ENCODE data around the gene ALX3. TPM values are rescaled to one million over a fixed set of nuclear protein-coding genes. Genes with fewer than 3 reads are reported as not detected.
A peak's percentile ranks its signal among the peaks of the same experiment; 100 is the strongest.

The ALX3 gene
- total RNA-seq, 1 experiment from 2014 or later: not detected

DNA sequence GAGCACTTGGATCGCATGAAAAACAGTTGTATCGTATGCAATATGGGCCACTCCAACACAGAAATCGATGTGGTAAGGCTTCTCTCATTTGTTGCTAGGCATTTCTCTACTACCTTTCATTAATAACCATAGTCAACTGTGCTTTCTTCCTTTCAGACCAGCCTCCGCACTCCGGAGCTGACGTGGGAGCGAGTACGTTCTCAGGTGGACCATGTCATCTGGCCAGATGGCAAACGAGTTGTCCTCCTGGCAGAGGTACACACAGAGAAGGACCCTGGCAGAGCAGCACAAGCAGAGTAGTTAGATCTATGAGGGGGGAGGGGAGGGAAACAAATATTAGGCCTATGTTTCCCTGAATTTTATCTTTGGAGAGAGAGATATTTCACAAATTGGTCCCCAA lies 52.1 kb downstream of the ALX3 start:
- no peak for DNase-seq
- ChIA-PET POLR2A (ENCODE audit: unreplicated experiment) (no interaction called here), CTCF (no interaction called here)
- BruUV-seq (replicated peaks): no TSS peak
- Histone ChIP-seq H3K4me3 (no peak overlapping the region), H3F3A (ENCODE audit: insufficient read depth, low read depth) (peaks cover 89% of the 10 kb centered on the region), H3K9me3 (ENCODE audit: insufficient read depth, low read depth) (no peaks in the 10 kb centered on the region), H3K79me2 (ENCODE audit: low read depth) (no peaks in the 10 kb centered on the region), H3K27ac (no peak overlapping the region), H3K27me3 (ENCODE audit: insufficient read depth, low read depth) (no peaks in the 10 kb centered on the region), H4K20me1 (ENCODE audit: insufficient read depth) (no peaks in the 10 kb centered on the region), H3K9me2 (ENCODE audit: insufficient read depth) (no peaks in the 10 kb centered on the region), H3K4me1 (replicated peaks; ENCODE audit: insufficient read depth) (peaks cover 16% of the 10 kb centered on the region), H3K36me3 (ENCODE audit: low read depth) (peaks cover 95% of the 10 kb centered on the region), H3K4me2 (no peak overlapping the region), H2AFZ (no peak overlapping the region)
- TF ChIP-seq CTCF (conservative IDR thresholded peaks at IDR 0.05) (no peak), EZH2 (IDR thresholded peaks at IDR 0.05; ENCODE audit: low read depth) (no peak)
- intact Hi-C loops (cut with micrococcal nuclease; ENCODE audit: unreplicated experiment): no loop called here

- CTCF ChIA-PET: no interaction called here
- Histone ChIP-seq H3K4me2 (no peak overlapping the region), H3K9me2 (ENCODE audit: insufficient read depth) (no peaks in the 10 kb centered on the region), H3K4me3 (no peak overlapping the region), H4K20me1 (ENCODE audit: insufficient read depth) (no peaks in the 10 kb centered on the region), H2AFZ (no peak overlapping the region), H3K27ac (peak overlapping the region; percentile 6; the same call in 1 of the 2 replicates), H3K36me3 (ENCODE audit: low read depth) (peaks cover 95% of the 10 kb centered on the region), H3K4me1 (replicated peaks; ENCODE audit: insufficient read depth) (peaks cover 16% of the 10 kb centered on the region), H3K27me3 (ENCODE audit: insufficient read depth, low read depth) (no peaks in the 10 kb centered on the region), H3F3A (ENCODE audit: insufficient read depth, low read depth) (peaks cover 89% of the 10 kb centered on the region), H3K79me2 (ENCODE audit: low read depth) (peaks cover 4% of the 10 kb centered on the region; the same call in 1 of the 2 replicates), H3K9me3 (ENCODE audit: insufficient read depth, low read depth) (no peaks in the 10 kb centered on the region)
- TF ChIP-seq EZH2 (IDR thresholded peaks at IDR 0.05; ENCODE audit: low read depth): no peak
- TF ChIP-seq CTCF (conservative IDR thresholded peaks at IDR 0.05): no peak
- peak in 1 of 2 experiments; percentile 64 for DNase-seq
- POLR2A ChIA-PET (ENCODE audit: unreplicated experiment): no interaction called here
- BruUV-seq (replicated peaks): no TSS peak
- intact Hi-C loops (cut with micrococcal nuclease; ENCODE audit: unreplicated experiment): no loop called here
Measured at GRCh38 chr1:110017792-110018191, 52.7 kb downstream of the ALX3 start.

GRCh38 chr1:110012100-110012780 lies 58.2 kb downstream of the ALX3 start:
- H3K4me2 ChIP-seq: no peak overlapping the region
- H3K9me2 ChIP-seq (ENCODE audit: insufficient read depth): no peaks in the 10 kb centered on the region
- DNase-seq: no peak
- peaks cover 10% of the 10 kb centered on the region for H3K4me1 ChIP-seq (replicated peaks; ENCODE audit: insufficient read depth)
- peaks cover 85% of the 10 kb centered on the region for H3K36me3 ChIP-seq (ENCODE audit: low read depth)
- POLR2A ChIA-PET (ENCODE audit: unreplicated experiment): no interaction called here
- CTCF ChIA-PET: interaction anchor here (0.7 to 1.9 kb wide), 4 partner anchors 24 to 235 kb away, joined by 3 to 9 read pairs (median 4); partner anchors contain the start of gene AHCYL1
- H2AFZ ChIP-seq: no peak overlapping the region
- intact Hi-C loops (cut with micrococcal nuclease; ENCODE audit: unreplicated experiment): loop anchor here (5.0 kb wide), 1 partner anchor 370 kb away; no protein-coding TSS in a partner anchor
- no TSS peak for BruUV-seq (replicated peaks)
- no peak overlapping the region for H3K4me3 ChIP-seq
- no peak overlapping the region for H3K27ac ChIP-seq
- H3F3A ChIP-seq (ENCODE audit: insufficient read depth, low read depth): peaks cover 68% of the 10 kb centered on the region
- H3K79me2 ChIP-seq (ENCODE audit: low read depth): peaks cover 47% of the 10 kb centered on the region
- peaks cover 13% of the 10 kb centered on the region; the same call in 1 of the 2 replicates for H4K20me1 ChIP-seq (ENCODE audit: insufficient read depth)
- no peaks in the 10 kb centered on the region for H3K9me3 ChIP-seq (ENCODE audit: insufficient read depth, low read depth)
- TF ChIP-seq EZH2 (IDR thresholded peaks at IDR 0.05; ENCODE audit: low read depth): no peak
- TF ChIP-seq CTCF (conservative IDR thresholded peaks at IDR 0.05): no peak
- H3K27me3 ChIP-seq (ENCODE audit: insufficient read depth, low read depth): no peaks in the 10 kb centered on the region

All from PC-9 (cell line).